Stimulated activated CD8-positive, alpha-beta memory T cell treated with anti-CD3 and anti-CD28 coated beads, Interleukin-15, amount 100 ng/mL, for 1 hour (primary cell): ENCODE measurements around the gene GRK6.

Experiments
- DNase-seq: peaks from one replicate; pipeline ENCODE4 v3.0.0-alpha.2; 2020; ENCODE audit warnings: low read depth

GRK6 gene

DNA sequence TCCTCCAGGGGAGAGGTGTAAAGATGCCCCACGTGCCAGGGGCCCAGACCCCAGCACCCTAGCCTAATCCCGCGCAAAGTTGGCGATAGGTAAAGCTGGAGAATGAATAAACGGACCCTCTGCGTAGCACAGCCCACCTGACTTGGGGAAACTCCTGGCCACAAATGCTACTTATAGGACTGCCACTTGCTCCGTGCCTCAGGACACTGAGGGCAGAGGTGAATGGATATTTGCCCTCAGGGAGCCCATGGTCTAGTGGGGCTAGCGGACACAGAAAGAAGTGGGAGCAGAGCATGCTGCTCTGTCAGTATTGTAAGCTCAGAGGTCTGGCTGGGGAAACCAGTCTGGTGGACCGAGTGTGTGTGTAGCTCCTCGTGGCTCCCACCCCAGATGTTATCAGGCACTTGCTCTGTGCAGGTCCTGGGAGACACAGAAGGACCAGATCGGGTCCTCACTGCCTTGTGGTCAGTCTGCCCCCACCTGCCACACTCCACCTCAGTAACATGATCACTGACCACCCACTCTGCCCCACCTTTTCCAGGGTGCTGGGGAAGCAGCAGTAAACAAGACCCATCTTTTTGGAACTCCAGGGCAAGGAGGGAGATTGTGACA lies 841 bp downstream of the GRK6 start:
- DNase-seq: no peak

GRCh38 chr5:177427919-177428573 lies 1.6 kb downstream of the GRK6 start:
- no peak for DNase-seq

GRCh38 chr5:177428574-177429217 lies 2.2 kb downstream of the GRK6 start:
- no peak for DNase-seq

DNA sequence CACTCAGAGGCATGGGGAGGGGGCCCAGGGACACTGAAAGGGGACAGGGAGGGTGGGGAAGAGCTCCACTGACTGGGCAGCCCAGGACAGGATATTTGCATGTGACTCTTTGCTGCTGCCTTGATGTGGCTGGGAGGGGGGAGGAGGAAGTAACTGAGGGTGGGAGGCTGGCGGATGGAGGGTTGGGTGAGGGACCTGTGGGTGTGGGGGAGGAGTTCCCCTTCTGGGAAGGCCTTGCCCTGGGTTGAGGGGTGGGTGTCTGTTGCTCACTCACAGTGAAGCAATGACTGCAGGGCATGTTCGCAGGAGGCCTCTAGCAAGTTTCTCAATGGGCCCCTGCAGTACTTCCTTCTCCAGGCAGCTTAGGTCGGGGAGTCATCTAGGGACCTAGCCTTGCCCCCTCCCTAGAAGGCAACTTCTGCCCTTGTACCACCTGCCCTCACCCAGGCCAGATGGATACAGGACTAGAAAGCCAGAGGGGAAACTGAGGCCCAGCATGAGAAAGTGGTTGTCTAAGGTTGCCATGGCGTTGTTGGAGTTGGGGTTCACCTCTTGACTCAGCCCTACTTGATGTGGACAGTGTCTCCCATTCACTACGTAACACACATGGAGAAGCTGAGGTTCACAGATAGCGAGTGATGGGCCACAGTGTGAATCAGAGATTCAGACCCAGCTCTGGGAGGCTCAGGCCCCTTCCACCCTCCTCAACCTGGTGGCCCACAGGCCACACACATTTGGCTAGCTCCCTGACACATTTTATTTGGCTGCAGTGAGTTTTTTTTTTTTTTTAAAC lies 3.0 kb downstream of the GRK6 start:
- peak; percentile 64 for DNase-seq

DNA sequence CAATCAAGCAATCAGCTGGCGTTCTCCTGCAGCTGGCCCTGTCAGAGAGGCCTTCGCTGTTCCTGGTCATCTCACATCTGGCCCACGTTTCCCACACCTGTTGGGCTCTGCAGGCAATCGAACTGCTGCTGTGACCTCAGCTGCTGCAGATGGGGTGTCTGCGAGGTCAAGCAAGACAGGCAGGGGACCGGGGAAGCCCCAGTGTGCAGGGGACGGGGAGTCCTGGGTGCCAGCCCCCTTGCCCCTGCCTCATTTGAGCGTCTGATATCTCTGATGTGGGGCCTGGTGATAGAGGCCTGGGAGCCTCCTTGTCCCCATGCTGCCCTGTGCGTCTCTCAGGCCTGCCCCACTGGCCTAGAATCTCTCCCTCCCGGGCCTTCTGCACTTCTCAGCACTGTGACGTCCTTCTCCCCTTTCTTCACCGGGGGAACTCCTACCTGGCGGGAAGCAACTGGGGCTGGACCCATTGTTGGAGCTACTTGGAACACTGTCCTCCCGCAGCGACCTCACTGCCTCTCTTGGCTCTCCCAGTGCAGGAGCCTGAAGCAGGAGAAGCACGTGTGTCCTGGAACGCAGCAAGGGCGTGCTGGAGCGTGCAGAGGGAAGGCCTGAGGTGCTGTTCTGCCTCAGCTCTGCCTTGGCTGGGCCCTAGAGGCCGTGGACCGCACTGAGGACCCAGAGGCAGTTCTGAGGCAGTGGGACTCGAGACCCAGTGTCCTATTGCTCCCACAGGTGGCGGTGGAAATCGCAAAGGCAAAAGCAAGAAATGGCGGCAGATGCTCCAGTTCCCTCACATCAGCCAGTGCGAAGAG lies 3.9 kb downstream of the GRK6 start:
- no peak for DNase-seq

GRCh38 chr5:177430972-177431316 lies 4.5 kb downstream of the GRK6 start:
- DNase-seq: no peak

DNA sequence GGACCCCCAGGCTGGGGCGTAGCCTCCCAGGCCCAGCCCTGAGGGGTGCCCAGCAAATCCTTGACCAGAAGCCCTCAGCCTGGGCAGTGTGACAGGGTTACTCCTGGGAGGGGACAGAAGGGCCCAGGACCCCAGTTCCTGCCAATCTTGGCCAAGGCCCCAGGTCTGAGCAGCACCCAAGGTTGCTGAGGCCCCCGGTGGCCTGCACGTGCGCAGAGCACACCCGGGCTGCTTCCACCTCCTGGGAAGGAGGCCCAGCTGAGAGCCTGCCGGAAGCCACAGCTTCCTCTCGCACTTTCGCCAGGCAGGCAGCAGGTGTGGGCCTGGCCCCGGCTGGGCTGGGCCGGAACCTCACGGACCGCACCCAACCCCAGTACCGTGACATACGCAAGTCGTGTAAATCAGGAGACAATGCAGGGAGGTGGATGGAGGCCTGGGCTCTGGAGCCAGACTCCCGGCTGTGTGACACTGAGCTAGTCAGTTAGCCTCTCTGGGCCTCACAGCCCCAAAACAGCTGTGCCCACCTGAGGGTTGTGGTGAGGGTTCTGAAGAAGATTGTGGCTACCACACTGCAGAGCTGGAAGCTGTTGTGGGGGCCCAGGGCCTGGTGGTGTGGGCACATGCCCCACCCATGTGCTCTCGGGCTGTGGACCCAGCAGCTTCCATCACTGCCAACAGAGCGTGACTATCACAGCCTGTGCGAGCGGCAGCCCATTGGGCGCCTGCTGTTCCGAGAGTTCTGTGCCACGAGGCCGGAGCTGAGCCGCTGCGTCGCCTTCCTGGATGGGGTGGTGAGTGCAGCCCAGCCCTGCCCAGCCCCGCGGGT lies 5.1 kb downstream of the GRK6 start:
- no peak for DNase-seq

DNA sequence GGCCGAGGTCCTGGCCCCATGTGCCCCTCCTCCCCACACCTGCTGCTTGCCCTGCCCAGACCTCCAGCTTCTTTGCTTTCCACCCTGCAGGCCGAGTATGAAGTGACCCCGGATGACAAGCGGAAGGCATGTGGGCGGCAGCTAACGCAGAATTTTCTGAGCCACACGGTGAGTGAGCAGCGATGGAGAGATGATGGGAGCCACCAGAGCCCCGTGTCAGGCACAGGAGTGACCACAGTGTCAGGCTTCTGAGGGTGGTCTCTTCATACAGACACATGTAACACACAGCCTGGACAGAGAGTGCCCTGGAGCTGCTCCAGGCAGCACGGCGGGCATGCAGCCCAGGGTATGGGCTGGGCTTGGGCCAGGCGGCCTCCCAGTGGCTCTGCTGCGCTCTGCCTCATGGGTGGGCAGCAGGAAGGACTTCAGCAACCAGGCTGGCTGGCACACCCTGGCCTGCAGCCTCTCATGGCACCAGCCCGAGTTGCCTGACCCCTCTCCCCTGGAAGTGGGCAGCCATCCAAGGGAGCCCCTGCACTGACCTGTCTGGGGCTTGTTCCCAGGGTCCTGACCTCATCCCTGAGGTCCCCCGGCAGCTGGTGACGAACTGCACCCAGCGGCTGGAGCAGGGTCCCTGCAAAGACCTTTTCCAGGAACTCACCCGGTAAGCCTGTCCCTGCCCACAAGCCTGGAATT lies 5.8 kb downstream of the GRK6 start:
- no peak for DNase-seq

GRCh38 chr5:177432839-177433657 lies 6.6 kb downstream of the GRK6 start:
- no peak for DNase-seq

GRCh38 chr5:177433658-177434217 lies 7.3 kb downstream of the GRK6 start:
- no peak for DNase-seq

DNA sequence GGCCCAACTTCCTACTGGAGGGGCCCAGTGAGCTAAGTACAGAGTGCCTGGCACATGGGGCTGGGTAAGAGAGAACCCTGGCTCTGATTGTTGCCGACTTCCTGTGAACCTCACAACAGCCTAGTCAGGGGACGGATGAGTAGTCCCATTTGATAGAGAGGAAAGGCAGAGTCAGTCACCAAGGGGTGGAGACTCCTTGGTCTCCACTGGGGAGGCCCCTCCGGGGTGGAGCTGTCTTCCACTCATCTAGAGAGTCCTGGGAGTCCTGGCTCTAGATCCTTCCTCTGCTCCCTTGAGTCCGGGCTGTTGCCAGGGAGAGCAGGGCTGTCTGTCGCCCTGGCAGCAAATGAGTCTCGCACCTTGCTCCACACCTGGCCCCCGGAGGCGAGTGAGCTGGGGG lies 8.0 kb downstream of the GRK6 start:
- DNase-seq: no peak

- DNase-seq: no peak
These were observed 8.7 kb downstream of the GRK6 start for GRCh38 chr5:177434942-177435738.

- no peak for DNase-seq
These were observed 9.5 kb downstream of the GRK6 start for GRCh38 chr5:177435847-177436536.

GRCh38 chr5:177437623-177438022 lies 11.1 kb downstream of the GRK6 start:
- DNase-seq: no peak

DNA sequence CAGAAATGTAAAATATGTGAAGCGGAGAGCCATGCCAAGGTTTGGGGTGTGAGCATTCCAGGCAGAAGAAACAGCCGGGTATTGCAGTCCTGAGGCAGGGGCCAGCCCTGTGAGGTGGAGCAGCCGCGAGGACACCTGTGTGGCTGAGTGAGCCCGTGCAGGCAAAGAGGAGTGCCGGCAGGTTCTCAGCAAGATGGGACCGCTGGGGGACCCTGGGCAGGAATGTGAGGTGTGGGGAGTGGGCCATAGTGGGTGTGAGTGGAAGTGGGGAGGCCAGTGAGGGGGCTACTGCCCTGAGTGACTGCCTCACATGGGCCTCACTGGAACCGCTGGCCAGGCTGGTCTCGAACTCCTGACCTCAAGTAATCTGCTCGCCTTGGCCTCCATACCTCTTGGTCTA lies 12.0 kb downstream of the GRK6 start:
- DNase-seq: no peak

DNA sequence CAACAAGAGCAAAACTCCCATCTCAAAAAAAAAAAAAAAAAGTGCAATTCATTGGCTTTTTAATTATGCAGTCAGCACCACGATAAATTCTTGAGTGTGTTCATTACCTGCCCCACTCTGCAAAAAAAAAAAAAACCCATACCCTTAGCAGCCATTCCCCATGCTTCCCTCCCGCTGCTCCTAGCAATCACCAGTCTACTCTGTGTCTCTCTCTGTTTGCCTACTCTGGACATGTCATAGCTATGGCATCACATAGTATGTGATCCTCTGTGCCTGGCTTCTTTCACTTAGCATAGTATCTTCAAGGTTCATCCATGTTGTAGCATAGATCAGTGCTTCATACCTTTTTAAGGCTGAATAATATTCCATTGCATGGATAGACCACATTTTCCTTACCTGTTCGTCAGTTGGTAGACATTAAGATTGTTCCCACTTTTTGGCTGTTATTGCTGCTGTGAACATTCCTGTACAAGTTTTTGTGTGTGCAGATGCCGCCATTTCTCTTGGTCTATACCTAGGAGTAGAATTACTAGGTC lies 13.1 kb downstream of the GRK6 start:
- no peak for DNase-seq

DNA sequence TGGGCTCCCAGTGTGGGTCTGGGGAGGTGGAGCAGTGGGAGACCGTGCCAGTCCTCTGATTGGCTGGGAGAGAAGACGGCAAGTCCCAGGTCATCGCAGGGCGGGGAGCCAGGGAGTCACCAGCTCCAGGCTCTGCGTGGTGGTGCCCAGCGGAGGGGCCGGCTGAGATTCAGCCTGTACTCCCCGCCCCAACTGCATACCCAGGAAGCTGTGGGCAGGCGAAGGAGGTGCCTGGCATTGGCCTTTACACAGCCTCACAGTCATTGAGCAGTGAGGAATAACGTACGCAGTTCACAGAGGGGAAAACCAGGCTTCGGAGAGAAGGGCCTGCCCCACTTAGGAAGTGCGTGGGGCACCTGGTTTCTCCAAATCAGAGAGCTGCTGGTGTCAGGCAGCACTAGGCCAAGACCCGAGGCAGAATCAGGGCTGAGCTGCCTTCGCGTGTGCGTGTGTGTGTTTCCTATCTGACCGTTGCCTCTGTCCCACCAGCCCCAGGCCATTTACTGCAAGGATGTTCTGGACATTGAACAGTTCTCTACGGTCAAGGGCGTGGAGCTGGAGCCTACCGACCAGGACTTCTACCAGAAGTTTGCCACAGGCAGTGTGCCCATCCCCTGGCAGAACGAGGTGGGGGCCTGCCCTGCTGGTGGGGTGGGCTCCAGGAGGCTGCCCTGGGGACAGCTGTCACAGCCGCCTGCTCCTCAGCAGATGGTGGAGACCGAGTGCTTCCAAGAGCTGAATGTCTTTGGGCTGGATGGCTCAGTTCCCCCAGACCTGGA lies 13.9 kb downstream of the GRK6 start:
- no peak for DNase-seq
